ENCODE results near the gene FADS2.

FADS2 gene

DNA sequence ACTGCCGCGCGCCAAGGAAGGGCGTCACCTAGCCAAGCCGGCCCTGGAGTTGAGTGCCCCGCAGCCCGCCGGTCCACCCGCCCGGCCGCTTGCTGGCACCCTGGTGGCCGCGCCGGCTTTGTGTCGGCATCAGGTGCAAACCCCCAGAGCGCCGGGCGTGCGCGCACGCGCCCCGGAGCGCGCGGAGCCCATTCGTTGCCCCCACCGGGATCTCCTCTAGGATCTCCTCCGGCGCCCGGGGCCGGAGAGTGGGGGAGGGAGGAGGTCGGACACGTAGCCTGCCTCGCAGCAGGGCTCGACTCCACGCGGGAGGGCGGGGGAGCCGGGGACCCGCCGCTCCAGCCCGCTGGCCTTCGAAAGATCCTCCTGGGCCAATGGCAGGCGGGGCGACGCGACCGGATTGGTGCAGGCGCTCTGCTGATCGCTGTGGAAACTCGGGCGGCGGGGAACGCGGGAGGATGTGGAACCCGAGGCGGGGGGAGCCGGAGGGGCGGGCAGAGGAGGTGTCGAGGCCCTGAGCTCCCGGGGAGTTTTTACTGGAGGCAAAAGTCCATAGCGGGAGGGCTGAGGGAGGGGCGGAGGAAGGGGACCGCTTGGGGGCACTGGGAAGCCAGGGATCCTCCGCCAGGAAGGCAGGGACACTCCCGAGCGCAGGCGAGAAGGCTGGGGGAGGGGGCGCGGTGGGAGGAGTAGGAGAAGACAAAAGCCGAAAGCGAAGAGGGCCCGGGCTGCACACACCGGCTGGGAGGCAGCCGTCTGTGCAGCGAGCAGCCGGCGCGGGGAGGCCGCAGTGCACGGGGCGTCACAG, at the start of gene FADS2:
FADS2 (plus strand) TSS at position 730 of the 808 bp plus-strand sequence. CDS start 91 bp downstream, outside the sequence.
- DNase-seq, result peak; percentile 53 to 69

DNA sequence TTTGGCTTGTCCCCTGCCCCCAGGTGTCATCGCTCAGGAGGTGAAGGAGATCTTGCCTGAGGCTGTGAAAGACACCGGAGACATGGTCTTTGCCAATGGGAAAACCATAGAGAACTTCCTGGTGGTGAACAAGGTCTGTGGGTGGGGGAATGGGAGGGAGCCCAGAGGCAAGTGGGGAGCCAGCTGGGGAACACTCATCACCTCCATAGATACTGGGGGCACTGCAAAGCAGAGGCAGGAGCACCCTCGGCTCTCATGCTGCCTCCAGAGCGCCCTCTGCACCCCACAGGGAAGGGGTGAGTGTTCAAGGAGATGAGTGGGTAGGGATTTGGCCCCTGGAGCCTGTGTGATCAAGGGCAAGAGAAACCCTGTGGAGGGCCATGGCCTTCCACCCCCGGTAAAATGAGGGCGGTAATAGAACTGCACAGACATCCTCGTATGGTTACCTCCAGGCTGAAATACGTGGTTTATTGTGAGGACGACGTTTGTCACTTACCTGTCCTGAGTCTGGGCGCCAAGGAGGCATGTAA, 49.7 kb upstream of the FADS2 start:
- no peak for DNase-seq

DNA sequence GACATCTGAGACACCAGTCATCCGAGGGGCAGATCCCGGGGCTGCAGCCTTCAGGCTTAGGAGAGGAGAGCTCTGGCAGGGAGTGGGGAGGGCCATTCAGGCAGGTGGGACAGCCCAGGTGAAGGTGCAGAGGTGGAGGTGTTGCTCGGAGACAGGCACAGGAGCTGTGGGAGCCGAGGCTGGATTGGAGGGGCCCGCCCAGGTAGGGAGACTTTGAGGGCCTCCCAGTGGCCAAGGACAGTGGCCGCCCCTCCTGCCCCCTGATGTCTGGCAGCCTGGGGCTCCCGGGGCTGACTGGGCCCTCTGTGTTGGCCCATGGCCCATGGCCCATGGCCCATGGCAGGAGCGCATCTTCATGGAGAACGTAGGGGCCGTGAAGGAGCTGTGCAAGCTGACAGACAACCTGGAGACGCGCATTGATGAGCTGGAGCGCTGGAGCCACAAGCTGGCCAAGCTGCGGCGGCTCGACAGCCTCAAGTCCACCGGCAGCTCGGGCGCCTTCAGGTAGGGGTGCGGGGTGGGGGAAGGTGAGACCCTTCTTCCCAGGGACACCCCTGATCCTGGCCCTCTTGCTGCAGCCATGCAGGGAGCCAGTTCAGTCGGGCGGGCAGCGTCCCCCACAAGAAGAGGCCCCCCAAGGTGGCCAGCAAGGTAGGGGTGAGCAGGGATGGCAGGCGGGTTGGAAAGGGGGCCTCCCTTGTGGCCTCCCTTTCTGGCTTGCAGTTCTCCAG, 49.0 kb upstream of the FADS2 start:
- no peak for DNase-seq

DNA sequence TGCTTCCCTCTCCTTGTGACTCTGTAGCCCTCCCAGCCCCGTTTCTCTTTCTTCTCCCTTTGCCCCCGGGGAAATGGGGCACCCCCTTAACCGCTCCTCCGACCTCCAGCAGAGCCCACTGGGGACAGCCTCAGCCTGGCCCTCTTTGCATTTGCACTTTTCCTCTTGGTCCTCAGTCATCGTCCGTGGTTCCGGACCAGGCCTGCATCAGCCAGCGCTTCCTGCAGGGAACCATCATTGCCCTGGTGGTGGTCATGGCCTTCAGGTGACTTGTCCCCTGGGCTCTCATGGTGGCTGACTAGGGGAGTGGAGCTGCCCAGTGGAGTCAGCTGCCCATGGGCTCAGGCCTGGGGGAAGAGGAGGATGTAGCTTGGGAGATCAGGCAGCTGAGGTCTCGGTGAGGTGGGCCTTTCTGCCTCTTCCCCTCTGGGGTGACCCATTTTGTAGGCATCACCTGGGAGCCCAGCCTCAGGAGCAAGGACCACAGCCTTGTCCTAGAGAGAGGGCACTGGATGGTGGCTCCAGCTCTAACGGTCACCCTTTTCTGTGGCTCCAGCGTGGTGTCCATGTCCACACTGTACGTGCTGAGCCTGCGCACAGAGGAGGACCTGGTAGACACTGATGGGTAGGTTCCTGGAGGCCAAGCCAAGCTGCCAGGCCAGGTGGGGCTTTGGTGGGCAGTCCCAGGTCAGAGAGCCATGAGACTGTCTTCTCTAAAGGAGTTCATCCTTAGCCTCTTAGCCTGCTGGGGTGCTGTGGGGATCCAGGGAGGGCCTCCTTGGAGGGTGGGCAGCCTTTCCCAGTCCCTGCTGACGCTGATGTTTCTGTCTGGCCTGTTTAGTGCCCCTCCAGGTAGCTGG, 48.2 kb upstream of the FADS2 start:
- DNase-seq, result no peak

DNA sequence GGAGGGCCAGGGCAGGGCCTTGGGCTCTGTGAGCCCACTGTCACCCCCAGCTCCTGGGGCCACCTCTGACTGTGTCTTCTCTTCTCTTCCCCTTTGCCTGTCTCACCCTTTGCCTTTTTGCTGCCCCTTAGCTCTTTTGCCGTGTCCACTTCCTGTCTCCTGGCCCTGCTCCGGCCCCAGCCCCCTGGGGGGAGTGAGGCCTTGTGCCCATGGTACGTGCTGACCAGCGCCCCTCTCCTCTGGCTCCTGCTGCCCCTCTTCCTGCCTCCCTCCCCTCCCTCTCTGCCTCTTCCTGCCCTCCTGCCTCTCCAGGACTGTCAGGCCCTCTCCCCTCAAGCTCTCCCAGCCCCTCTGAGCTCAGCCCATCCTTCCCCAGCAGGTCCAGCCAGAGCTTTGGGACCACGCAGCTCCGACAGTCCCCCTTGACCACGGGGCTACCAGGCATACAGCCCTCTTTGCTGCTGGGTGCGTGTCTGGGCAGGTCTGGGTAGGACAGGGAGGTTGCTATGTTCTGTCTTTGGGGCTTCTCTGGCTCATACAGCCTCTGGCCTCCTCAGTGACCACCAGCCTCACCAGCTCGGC, 47.4 kb upstream of the FADS2 start:
- DNase-seq, result no peak

DNA sequence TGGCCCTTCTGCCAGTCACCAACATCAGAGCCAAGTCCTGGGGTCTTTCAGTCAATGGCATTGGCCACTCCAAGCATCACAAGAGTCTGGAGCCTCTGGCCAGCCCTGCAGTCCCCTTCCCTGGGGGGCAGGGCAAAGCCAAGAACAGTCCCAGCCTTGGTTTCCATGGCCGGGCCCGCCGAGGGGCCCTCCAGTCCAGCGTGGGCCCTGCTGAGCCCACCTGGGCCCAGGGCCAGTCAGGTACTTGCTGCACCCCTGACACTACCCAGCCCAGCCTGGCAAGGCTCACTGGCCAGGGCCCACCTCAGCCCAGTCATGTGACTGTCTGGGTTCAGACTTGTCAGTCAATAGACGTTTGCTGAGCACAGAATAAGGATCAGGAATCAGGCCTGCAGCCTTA, 46.5 kb upstream of the FADS2 start:
- DNase-seq, result no peak

DNA sequence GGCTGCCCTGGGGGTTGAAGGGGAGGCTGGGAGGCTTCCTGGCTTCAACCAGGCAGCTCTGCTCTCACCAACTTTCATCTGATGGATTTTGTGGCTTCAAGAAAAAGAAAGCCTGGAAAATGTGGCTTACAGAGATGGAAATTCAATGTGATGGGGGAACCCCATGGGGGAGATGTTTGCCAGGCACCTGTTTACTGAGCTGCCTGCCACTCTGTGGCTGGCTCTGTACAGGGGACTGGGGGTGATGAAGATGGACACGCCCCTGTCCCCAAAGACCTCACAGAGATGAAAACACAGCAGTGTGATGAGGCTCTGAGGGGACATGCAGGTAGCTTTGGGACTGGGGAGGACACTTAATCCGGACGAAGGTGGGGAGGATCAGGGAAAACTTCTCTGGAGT, 45.8 kb upstream of the FADS2 start:
- no peak for DNase-seq

DNA sequence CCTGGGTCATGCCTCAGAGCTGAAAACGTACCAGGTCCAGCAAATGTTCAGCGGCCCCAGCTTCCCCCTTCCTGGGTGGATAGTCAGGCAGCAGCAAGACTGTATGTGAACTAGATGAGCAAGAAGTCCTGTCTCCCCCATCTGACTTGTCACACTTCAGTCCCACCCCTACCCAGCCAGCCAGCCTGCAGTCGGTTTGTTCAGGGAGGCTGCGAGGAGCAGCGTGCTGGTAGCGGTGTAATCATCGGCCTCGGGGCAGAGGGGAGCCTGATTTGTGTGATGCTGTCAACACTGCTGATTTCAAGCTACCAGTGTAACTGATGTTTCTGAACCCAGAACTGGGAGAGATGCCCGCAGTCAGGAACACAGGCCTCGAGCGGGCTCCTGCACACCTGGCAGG, 45.3 kb upstream of the FADS2 start:
- DNase-seq, result no peak

DNA sequence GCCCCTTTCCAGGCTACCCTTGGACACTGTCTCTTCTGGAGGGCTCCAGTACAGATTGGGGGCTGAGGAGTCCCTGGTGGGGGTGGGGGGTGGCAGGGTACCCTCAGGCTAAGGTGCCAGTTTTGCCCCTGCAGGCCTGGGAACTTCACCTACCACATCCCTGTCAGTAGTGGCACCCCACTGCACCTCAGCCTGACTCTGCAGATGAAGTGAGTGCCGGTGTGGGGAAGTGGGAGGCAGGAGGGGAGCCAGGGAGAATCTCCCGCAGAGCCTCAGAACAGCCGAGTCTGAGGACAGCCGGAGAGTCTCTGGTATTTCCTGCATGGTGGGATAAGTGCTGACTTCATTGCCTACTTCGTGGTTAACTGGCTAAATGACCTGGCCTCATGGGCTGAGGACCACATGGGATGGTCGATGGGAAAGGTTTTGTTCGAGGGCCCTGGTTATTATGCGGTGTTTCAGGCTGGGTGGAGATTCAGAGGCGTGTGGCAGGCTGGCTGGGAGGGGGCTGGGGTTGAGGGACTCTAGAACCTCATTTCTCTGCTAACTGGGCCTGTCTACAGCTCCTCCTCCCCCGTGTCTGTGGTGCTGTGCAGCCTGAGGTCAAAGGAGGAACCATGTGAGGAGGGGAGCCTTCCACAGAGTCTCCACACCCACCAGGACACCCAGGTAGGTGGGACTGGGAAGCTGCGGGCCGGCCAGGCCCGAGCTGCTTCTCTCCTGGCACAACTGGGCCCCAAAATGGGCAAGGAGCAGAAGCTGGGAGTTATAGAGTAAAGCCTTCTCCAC, 44.2 kb upstream of the FADS2 start:
- DNase-seq, result no peak

DNA sequence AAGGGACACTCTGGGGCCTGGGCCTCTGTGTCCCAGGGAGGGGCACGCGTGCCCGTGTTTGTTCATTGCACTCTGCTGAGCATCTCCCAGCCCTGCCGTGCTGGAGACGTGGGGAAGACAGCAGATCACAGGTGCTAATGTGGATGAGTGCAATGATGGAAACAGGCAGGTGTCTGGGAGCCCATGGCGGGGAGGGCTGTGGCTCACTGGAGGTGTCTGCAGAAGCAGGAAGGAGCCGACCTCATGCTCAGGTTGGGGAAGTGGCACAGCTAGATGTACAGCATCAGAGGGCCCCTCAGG, 43.6 kb upstream of the FADS2 start:
- no peak for DNase-seq

DNA sequence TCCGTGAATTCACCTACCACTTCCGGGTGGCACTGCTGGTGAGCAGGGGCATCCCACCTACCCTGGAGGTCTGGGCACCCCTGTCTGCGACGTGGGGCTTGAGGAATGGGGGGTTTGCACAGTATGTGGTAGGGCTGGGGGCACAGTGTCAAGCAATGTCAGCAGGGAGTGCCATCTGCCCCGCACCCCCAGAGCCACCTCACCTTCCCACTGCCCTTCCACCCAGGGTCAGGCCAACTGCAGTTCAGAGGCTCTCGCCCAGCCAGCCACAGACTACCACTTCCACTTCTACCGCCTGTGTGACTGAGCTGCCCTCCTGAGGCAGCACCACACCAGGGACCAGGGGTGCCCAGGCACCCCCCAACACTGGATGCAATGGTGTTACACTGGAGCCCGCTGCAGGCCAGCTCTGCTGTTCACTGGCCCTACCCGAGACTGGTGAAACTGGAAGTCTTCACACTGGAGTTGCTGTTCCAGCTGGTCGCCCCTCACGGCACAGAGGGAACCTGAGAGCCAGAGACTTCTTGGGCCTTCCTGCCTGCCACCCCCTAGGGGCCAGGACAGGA, 42.2 kb upstream of the FADS2 start:
- DNase-seq, result no peak

DNA sequence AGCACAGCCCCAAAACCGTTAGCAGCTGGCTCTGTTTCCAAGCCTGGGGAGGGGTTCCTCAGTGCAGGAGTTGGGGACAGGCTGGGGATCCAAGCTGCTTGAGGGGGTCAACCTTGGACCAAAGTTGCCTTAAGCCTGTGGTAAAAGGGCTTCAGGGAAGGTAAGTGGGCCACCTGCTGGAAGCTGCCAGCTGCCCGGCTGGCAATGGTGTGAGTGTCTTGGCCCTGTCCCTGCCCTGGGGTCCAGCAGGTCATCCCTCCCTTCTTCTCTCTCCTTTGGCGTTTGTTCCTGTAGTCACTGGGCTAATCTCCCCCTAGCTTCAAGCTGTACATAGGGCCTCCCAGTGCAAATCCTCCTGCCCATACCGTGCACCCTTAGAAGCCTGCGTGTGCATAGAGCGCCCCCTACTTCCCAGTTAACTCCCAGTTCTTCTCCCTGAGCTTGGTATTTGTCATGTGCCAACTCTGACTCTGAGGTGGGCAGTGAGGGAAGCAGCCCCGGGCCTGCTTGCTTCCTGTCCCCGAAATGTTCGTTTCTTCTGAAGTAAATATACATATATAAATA, 40.1 kb upstream of the FADS2 start:
- DNase-seq, result no peak

DNA sequence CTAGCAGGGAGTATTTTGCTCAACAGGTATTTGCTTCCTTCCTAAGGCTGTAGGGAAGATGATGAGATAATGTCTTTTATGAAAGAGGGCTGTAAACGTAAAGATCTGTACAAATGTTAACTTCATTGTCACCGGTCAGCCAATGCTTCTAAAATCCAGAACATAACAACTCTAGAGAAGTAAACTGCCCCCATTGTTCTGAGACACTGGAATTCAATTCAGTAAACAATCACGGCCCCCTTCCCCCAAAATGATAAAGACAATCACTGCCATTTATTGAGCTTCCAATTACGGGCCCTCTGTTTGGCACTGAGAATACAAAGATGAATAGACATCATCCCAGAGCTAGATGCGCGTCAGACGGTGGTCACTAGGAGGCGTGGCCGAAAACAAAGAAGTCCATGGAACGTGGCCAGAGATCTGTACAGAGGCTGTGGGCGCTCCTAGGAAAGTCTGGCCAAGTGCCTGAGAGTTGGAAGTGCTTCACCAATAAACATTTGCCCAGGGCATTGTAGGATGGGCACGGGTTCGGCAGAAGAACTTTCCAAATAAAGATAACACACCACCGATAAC, 36.3 kb upstream of the FADS2 start:
- DNase-seq, result peak; percentile 28 to 31

DNA sequence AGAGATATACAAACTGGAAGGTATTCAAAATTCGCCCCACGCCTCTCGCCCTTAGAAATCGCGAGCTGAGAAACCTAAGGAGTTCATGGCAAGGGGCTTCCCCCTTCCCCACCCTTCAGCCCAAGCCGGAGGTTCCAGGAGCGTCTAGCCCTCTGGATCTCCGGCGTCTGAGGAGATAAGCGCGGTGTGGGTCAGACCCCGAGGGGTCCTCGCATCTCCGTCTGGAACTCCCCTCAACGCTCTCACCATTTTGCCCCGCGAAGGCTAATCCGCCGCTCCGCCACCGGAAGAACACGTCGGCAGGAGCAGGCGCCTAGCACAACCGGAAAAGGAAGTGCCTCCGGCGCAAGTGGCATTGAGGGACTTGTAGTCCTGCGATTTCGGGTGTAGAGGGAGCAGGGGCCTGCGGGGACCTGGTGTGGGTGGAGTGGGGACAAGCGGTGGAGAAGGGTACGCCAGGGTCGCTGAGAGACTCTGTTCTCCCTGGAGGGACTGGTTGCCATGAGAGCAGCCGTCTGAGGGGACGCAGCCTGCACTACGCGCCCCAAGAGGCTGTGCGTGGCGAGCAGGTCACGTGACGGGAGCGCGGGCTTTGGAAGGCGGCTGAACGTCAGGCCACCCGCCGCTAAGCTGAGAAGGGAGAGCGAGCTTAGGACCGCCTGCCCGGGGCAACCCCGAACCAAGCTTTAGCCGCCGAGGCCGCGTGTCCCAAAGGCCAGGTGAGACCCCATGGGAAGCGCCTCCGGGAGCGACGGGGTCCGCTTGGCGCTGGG, 35.6 kb upstream of the FADS2 start, which contains the start of the genes FEN1 and TMEM258:
FEN1 (plus strand) TSS at position 602 of the 773 bp plus-strand sequence. CDS start 2,451 bp downstream, outside the sequence.
TMEM258 (minus strand) TSS at position 290 of the 773 bp plus-strand sequence; CDS start at position 249, 41 bp downstream.
- DNase-seq, result peak; percentile 78 to 84

DNA sequence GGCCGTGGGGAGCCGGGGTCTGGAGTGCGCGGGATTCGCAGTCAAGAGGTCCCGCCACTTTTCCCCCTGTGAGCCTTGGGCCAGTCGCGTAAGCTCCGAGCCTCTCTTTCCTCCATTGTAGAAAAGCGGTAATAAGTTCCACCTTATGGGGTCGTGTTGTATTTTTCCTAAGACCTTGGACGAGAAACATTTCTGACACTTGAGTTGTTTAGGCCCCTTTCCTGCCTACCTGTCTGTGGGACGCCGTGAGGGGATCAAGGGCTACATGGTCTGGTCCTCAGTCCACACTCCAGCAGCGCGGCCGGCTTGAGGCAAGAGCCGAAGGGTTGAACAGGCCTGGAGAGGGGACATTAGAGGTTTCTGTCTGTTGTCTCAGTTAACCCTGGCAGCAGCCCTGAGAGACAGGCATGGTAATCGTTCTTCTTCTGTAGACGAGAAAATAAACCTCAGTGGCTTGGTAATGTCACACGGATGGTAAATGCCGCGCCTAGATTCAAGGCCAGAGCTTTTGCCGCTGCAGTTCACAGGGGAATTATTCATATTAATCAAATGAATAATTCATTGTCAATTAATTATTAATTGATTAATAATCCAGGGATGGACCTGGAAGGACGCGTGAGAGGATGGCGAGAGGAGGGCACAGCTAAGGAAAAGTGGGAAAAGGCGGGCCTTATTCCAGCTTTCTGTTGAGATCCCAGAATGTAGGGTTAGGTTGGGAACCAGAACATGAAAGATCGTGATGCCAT, 34.8 kb upstream of the FADS2 start:
- no peak for DNase-seq

DNA sequence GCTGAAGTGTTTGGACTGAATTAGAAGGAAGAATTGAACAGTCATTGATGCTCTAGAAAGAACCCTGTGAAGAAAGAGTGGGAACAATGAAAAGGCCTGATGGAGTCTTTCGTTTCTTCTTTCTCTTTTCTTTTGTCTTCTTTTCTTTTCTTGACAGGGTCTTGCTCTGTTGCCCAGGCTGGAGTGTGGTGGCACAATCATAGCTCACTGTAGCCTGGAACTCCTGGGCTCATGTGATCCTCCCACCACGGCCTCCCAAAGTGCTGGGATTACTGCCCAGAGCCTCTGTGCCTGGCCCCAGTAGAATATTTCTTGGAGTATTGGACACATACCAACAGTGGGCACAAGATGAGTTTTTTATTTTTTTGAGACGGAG, 34.3 kb upstream of the FADS2 start:
- DNase-seq, result no peak

DNA sequence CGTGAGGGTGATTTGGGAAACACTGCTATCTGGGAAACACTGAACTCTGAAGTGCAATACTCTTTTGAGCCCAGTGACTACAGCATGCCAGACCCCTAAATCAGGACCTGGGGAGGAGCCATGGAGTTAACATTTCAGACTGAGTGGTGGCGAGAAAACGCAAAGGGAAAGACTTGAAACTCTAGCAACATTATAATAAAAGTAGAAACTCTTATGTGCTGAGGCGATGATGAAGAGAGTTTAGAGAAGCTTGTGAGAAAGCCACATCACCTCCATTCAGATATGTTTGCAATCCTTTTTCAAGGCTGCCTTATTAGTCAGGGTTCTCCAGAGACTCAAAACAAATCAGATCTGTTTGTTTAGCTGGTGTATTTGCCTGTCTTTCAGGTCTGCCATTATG, 33.5 kb upstream of the FADS2 start:
- DNase-seq, result no peak

DNA sequence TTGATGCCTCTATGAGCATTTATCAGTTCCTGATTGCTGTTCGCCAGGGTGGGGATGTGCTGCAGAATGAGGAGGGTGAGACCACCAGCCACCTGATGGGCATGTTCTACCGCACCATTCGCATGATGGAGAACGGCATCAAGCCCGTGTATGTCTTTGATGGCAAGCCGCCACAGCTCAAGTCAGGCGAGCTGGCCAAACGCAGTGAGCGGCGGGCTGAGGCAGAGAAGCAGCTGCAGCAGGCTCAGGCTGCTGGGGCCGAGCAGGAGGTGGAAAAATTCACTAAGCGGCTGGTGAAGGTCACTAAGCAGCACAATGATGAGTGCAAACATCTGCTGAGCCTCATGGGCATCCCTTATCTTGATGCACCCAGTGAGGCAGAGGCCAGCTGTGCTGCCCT, 32.6 kb upstream of the FADS2 start:
- DNase-seq, result no peak

DNA sequence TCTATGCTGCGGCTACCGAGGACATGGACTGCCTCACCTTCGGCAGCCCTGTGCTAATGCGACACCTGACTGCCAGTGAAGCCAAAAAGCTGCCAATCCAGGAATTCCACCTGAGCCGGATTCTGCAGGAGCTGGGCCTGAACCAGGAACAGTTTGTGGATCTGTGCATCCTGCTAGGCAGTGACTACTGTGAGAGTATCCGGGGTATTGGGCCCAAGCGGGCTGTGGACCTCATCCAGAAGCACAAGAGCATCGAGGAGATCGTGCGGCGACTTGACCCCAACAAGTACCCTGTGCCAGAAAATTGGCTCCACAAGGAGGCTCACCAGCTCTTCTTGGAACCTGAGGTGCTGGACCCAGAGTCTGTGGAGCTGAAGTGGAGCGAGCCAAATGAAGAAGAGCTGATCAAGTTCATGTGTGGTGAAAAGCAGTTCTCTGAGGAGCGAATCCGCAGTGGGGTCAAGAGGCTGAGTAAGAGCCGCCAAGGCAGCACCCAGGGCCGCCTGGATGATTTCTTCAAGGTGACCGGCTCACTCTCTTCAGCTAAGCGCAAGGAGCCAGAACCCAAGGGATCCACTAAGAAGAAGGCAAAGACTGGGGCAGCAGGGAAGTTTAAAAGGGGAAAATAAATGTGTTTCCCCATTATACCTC, 32.1 kb upstream of the FADS2 start:
- no peak for DNase-seq

Measured in stimulated activated CD4-positive, alpha-beta T cell treated with anti-CD3 and anti-CD28 coated beads, Interleukin-2, amount 100 ng/mL, for 48 hours (primary cell).